GM12878 (cell line): Measurements from ENCODE around the gene GSS.

ENCODE experiments used
- BACH1 ChIP-seq: fragments of 450-650 bp; IDR thresholded peaks from 2 replicates; pipeline ENCODE4 v1.6.1; 2017; ENCODE audit warnings: mild to moderate bottlenecking, borderline replicate concordance
- DPF2 ChIP-seq: fragments of 450-650 bp; IDR thresholded peaks from 2 replicates; pipeline ENCODE4 v1.6.1; 2017; ENCODE audit warnings: mild to moderate bottlenecking
- NR2C2 ChIP-seq: IDR thresholded peaks from 2 replicates; pipeline ENCODE4 v1.6.1; 2011; ENCODE audit warnings: borderline replicate concordance, low read depth; ENCODE audit not compliant: control insufficient read depth, insufficient read length
- SMC3 ChIP-seq: IDR thresholded peaks from 2 replicates; pipeline ENCODE4 v1.6.1; 2011; ENCODE audit warnings: low read length, improper control_type of control experiment, borderline replicate concordance
- ZNF24 ChIP-seq: fragments of 450-650 bp; IDR thresholded peaks from 2 replicates; pipeline ENCODE4 v1.6.1; 2017; ENCODE audit warnings: antibody characterized with exemption, mild to moderate bottlenecking
- TF ChIP-seq, protein P1 (sequence below): fragments of 450-650 bp; IDR thresholded peaks from 2 replicates; pipeline ENCODE4 v1.6.1; 2017; ENCODE audit warnings: mild to moderate bottlenecking, moderate library complexity
- TF ChIP-seq, protein P2 (sequence below), 3 experiments: IDR thresholded peaks in 2 of 3; conservative IDR thresholded peaks in 1 of 3; 2 replicates each; pipeline ENCODE4 v1.5.1; 2011; ENCODE audit warnings: low read depth in 3 of 3, low read length in 3 of 3, mild to moderate bottlenecking in 3 of 3, control low read depth in 2 of 3, moderate library complexity in 2 of 3, inconsistent platforms in 1 of 3, mixed read lengths in 1 of 3; ENCODE audit not compliant: control insufficient read depth in 2 of 3, insufficient read depth in 1 of 3; ENCODE audit errors: extremely low read depth in 1 of 3

DNA sequence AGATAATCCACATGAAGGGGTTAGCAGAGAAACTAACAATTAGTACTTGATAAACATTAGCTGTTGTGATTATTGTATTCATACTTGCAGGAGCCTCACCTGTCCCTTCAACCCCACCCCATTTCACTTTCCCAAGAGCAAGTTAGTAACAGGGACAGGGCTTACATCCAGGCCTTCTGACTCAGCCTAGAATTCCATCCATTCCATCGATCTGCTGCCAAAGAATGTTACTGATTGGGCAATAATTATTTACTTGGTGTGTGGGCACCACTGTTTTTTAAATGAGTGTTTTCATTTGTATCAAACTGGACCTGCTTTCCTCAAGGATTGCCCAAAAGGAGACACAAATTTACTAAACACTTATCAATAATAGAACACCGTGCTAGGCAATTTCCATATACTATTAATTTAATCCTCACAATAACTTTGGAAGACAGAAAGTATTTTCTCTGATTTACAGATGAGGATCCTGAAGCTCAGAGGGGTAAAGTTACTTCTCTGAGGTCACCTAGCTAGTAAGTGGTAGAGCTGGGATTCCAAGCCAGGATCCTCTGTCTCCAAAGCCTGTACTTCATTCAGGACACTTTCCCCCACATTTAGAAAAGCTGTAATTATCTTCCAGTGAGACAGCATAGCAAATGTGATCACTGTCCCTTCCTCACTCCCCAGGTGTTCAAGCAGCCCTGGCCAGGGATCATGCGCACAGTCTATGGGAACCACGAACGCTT, 32.8 kb downstream of the GSS start:
- TF ChIP-seq, protein P1, sequence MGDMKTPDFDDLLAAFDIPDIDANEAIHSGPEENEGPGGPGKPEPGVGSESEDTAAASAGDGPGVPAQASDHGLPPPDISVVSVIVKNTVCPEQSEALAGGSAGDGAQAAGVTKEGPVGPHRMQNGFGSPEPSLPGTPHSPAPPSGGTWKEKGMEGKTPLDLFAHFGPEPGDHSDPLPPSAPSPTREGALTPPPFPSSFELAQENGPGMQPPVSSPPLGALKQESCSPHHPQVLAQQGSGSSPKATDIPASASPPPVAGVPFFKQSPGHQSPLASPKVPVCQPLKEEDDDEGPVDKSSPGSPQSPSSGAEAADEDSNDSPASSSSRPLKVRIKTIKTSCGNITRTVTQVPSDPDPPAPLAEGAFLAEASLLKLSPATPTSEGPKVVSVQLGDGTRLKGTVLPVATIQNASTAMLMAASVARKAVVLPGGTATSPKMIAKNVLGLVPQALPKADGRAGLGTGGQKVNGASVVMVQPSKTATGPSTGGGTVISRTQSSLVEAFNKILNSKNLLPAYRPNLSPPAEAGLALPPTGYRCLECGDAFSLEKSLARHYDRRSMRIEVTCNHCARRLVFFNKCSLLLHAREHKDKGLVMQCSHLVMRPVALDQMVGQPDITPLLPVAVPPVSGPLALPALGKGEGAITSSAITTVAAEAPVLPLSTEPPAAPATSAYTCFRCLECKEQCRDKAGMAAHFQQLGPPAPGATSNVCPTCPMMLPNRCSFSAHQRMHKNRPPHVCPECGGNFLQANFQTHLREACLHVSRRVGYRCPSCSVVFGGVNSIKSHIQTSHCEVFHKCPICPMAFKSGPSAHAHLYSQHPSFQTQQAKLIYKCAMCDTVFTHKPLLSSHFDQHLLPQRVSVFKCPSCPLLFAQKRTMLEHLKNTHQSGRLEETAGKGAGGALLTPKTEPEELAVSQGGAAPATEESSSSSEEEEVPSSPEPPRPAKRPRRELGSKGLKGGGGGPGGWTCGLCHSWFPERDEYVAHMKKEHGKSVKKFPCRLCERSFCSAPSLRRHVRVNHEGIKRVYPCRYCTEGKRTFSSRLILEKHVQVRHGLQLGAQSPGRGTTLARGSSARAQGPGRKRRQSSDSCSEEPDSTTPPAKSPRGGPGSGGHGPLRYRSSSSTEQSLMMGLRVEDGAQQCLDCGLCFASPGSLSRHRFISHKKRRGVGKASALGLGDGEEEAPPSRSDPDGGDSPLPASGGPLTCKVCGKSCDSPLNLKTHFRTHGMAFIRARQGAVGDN: no peak
- TF ChIP-seq SMC3 (no peak), BACH1 (no peak), NR2C2 (no peak), ZNF24 (no peak), DPF2 (no peak)
- TF ChIP-seq, protein P2, sequence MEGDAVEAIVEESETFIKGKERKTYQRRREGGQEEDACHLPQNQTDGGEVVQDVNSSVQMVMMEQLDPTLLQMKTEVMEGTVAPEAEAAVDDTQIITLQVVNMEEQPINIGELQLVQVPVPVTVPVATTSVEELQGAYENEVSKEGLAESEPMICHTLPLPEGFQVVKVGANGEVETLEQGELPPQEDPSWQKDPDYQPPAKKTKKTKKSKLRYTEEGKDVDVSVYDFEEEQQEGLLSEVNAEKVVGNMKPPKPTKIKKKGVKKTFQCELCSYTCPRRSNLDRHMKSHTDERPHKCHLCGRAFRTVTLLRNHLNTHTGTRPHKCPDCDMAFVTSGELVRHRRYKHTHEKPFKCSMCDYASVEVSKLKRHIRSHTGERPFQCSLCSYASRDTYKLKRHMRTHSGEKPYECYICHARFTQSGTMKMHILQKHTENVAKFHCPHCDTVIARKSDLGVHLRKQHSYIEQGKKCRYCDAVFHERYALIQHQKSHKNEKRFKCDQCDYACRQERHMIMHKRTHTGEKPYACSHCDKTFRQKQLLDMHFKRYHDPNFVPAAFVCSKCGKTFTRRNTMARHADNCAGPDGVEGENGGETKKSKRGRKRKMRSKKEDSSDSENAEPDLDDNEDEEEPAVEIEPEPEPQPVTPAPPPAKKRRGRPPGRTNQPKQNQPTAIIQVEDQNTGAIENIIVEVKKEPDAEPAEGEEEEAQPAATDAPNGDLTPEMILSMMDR (IDR thresholded peaks at IDR 0.05 in 2 of 3, conservative IDR thresholded peaks at IDR 0.05 in 1 of 3; ENCODE audit: control insufficient read depth in 2 of 3, extremely low read depth in 1 of 3, insufficient read depth in 1 of 3, low read depth in 3 of 3, low read length in 3 of 3): no peak
